GM18502 (cell line): ENCODE results near the gene PIK3R3.
"Not testable (repeated sequence)": the region's sequence is repeated elsewhere in the genome, so short reads cannot be mapped to it uniquely, and the experiment has no call there.

ENCODE experiments used
- ATAC-seq: cut with Tn5 transposase; IDR thresholded peaks from one replicate; pipeline ENCODE4 v1.9.1; 2021; ENCODE audit warnings: mild to moderate bottlenecking; ENCODE audit not compliant: unreplicated experiment, poor library complexity

PIK3R3 gene

DNA sequence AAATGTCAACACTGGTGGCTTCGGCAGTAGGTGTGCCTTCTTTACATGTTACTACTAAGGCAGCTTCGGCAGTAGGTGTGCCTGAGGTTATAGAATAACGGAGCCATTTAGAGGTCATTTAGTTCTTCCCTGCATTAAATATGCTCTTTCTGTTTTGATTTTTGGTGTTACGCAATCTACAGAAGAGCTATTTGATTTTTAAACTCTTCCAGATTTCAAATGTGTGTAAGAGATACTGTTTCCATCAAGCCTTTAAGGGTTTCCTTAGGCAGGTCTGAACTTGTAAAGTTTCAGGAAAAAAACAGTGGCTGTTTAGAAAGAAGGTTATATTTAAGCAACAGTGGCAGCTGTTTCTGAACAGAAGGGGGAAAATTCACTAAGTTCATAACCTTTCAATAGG, 54.8 kb downstream of the PIK3R3 start:
- no peak for ATAC-seq

DNA sequence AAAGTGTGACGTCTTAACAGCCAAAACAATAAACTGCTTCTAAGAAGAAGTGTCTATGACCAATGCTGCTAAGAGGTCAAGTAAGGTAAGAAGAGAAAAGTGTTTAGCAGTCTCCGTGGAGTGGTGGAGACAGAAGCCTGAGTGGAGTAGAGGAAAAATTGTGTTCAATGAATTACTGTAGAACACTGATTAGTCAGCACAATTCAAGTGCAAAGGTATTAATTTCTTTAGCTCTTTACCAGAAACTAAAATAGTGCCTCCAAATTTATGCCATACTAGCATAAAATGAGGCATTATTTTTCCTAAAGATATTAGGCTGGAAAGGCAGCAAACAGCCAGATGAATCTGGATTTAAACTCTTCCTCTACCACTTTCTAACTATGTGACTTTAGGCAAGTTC, 56.1 kb downstream of the PIK3R3 start:
- ATAC-seq, result no peak

DNA sequence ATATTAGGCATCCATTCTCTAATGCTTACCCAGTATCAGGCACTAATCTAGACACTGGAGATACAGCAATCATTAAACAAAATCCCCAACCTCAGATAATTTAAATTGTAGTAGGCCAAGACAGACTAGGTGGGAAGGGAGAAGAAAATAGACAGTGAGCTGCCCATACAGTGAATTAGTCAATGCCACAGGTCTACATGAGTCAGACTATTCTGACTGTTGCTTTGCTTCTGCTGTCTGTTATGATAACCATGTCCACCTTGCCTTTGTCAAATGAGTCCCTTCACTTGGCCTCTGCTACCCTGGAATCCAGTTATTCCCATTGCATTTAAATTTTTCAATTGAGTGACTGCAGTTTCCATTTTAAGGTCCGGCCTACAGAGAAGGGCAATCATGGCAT, 59.5 kb downstream of the PIK3R3 start:
- ATAC-seq, result no peak

DNA sequence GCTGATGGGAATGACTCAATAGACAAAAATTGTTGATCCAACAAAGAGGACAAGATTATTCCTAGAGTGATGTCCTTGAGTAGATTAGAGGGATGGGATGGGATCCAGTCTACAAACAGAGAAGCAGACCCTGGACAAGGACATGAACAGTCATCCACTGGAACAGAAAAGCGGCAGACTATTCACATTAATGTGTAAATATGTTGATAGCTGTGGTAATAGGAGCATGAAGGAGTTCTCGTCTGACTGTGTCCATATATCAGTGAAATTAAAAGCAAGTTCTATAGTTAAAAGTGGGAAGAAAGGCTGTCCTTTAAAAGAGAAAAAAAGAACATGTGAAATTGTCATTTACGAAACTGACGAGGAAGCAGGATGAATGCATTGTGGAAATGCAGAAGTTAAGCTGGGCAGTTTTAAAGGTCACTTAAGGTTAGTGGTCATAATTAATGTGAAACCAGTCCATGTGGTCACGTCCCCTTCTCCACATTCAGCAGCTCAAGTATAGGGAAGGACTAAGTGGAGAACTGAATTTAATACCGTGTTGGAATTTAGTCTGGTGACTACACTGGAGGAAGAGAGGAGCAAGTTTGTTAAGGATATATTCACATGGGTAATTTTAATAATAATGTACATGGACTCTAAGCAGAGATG, 62.1 kb downstream of the PIK3R3 start:
- ATAC-seq, result no peak

GRCh38 chr1:46068525-46068924, 63.9 kb downstream of the PIK3R3 start:
- no peak for ATAC-seq

DNA sequence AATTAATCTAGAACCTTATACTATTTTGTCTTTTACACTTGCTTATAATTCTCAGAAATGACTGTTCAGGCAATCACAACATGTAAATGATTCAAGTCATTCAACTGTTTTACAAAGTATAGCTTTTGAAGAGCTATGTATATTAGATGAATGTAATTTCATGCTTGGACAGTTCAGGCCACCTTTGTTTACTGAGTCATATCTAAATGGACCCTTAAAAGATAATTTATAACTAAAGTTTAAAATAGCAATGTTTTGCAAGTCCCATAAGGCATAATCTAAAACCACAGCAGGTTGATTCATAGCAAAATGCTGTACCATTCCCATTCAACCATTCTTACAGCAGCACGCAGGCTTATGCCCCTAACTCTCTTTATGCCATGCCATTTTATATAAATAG, 64.8 kb downstream of the PIK3R3 start:
- ATAC-seq, result no peak

DNA sequence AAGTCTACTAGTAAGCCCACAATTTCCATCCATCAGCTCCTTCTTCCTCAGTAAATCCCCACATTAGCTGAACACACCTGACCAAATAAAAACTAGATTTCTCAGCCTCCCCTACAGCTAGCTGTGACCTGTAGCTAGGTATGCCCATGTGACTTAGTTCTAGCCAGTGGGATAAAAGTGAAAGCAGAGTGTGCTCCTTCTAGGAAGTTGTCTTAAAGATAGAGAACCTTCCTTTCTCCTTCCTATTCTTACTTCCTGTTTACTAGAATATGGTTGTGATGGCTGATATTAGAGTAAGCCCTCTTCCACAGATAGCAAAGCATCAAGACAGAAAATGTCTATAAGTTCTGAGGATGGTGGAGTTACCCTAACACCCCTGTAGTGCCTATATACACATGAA, 67.0 kb downstream of the PIK3R3 start:
- no peak for ATAC-seq

DNA sequence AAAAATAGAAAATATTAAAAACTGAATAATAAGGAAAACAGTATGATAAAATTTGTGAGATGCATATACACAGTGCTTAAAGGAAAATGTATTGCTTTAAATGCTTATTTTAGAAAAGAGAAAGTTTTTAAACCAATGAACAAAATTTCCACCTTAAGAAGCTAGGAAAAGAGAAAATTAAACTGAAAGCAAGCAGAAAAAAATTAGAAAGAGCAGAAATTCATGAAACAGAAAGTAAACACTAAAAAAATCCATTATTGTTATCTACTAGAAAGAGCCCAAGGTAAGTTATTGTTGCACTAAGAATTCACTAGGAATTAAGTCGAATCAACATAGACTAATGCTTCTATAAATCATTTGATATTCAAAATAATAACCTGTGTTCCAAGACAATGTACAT, 67.7 kb downstream of the PIK3R3 start:
- ATAC-seq, result no peak

DNA sequence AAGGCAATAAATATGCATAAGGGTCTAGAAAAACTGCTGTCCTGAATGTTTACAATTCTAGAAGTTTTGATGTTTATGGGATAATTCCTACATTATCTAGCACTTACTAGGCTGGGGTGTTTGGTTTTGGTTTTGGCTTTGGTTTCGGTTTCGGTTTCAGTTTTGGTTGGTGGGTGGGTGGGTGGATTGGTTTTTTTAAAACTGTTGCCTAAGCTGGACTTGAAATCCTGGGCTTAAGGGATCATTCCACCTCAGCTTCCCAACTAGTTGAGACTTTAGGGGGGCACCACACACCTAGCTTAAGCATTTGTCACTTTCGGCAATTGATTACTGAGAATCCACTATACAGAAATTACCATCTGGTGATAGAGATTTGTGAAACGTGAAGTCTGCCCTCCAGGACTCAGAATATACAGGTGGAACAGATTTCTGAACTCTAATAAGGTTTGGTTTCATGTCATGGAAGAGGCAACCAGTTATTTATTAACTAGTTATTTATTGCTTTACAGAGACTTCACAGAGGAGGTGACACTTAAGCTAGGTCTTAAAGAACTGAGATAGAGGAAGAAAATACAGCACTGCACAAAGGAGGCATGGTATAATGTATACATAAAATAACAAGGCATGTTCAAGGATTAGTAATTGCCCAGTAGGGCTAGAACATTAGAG, 69.6 kb downstream of the PIK3R3 start:
- no peak for ATAC-seq

- no peak for ATAC-seq
Measured at GRCh38 chr1:46061146-46061545, 71.3 kb downstream of the PIK3R3 start.

- ATAC-seq, result no peak
Measured at GRCh38 chr1:46058936-46059335, 73.5 kb downstream of the PIK3R3 start.

- ATAC-seq, result no peak
Measured at GRCh38 chr1:46057781-46058180, 74.6 kb downstream of the PIK3R3 start.

- ATAC-seq, result not testable (repeated sequence)
Measured at GRCh38 chr1:46057215-46057614, 75.2 kb downstream of the PIK3R3 start.

- no peak for ATAC-seq
Measured at GRCh38 chr1:46056325-46056724, 76.1 kb downstream of the PIK3R3 start.

DNA sequence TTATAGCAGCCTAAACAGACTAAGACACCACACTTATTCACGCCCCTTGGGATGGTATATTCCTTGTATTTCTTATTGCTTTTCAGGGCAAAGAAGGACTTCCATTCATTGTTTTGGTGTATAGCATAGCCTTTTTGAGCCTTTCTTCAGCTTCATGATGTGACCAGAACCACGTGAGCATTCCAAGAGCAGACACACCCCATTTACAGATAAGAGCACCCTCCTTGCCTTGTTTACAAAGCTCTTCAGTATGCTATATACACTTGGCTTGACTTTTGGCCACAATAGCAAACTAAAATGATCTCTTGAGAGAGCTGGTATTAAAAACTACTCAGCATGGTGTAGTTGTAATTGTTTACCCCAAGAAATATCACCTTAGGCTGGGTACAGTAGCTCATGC, 78.7 kb downstream of the PIK3R3 start:
- ATAC-seq, result no peak

GRCh38 chr1:46044116-46044515, 88.3 kb downstream of the PIK3R3 start:
- no peak for ATAC-seq

GRCh38 chr1:46043458-46044017, 88.9 kb downstream of the PIK3R3 start:
- peak; percentile 91 for ATAC-seq

DNA sequence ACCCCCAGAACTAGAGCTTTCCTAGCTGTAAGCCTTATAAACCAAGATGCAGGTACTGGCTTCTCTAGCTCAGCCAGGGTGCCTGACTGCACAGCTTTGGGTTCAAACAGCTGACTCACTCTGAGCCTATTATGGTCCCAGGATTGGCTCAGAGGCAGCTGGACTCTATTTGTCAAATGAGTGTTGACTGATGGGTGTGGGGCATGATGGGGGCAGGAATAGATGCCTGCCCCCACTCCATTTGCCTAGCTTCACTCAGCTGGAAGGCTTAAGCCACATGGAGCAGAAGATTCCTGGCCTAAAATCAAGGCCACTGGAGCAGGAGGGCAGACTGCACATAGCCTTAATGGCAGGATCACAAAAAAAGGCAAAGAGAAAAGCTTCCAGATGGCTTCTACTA, 90.5 kb downstream of the PIK3R3 start:
- ATAC-seq, result no peak

- no peak for ATAC-seq
Measured at GRCh38 chr1:46041551-46041950, 90.9 kb downstream of the PIK3R3 start.

DNA sequence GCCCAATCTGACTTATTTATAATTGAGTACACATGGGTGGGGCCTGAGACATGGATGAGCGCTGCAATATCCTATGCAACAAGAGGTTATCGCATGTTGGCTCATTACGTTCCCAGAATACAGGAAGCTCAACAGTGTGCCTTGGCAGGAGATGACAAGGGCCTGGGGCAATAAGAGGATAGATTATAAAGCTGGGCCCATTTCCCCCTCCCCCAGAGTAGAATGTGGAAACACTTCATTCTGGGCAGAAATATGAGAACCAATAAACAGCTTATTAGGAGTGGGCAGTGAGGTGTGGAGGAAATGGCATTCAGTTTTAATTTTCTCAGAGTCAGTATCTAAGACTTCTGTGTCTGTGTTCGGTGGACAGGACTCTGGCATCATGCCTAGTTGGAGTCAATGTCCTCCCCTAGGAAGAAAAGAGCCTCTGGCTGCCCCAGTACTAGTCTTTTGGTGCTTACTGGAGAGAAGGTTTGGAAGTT, 92.8 kb downstream of the PIK3R3 start:
- ATAC-seq, result no peak

GRCh38 chr1:46036894-46037839, 95.3 kb downstream of the PIK3R3 start:
- ATAC-seq, result peak; percentile 61
